GM19035 (cell line): ENCODE data around the gene MARCHF10.

Experiments
- ATAC-seq: cut with Tn5 transposase; IDR thresholded peaks from one replicate; pipeline ENCODE4 v1.9.1; 2021; ENCODE audit not compliant: unreplicated experiment

The MARCHF10 gene

DNA sequence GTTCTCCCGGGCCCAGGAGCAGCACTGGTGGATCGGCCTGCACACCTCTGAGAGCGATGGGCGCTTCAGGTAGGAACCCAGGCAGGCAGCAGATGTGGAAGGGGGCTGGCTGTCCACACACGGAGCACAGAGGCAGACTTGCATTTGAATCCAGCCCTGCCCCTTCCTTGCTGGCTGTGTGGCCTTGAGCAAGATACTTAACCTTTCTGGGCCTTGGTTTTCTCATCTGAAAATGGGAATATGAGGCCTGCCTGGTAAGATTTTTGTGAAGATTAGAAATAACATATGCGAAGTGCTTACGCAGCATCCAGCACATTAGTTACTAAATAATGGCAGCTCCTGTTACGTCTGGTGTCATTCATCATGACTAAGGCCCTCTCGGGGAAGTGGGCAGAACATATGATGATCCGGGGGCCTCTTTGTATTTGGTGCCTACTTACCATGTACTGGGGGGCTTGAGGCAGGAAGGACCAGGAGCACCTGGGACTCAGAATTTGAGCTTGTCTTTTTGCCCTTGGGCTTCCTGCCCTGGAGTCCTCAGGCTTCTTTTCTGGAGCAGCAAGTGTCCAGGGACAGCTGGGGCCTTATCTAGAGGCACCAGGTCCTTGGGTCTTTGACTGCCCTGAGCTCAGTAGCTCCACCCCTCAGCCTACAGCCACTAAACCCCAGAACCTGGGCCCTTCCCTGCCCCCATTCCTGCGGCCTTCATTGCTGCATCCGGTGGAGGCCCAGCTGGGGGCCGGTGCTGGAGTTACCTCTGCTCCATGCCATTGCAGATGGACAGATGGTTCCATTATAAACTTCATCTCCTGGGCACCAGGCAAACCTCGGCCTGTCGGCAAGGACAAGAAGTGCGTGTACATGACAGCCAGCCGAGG, 126.8 kb downstream of the MARCHF10 start:
- ATAC-seq: no peak

DNA sequence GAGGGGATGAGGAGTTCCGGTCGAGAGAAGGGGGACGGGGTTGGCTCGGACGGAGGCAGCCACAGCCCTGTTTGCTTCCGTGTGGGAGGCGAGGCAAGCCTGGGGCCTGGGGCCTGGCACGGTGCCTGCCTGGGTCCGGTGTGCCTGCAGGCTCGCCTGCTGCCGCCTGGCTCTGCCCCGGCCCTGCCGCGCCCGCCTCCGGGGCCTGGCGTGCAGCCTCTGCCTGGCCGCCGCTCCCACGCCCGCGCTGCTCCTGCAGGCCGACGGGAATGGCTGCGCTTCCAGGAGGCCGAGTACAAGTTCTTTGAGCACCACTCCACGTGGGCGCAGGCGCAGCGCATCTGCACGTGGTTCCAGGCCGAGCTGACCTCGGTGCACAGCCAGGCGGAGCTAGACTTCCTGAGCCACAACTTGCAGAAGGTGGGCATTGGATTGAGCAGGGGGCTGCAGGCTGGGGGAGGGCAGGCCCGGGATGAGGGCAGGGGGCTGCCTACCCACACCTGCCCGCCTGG, 127.5 kb downstream of the MARCHF10 start:
- no peak for ATAC-seq

DNA sequence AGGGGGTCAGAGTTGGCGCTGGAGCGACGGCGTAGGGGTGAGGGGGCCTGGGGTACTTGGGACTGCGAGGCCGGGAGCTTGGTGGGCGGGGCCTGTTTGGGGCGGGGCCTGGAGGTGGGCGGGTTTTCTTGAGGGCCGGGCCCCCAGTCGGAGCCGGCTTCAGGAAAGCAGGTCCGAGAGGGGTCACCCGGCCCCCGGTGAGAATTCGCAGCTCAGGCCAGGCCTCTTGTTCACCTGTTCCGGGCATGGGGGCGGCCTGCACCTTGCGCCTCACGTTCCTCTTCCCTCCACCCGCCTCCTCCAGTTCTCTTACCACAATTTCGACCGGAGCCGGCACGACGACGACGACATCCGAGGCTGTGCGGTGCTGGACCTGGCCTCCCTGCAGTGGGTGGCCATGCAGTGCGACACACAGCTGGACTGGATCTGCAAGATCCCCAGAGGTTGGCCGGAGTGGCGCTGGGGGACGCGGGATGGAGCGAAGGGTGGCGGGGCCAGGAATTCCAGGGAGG, 128.2 kb downstream of the MARCHF10 start:
- no peak for ATAC-seq

DNA sequence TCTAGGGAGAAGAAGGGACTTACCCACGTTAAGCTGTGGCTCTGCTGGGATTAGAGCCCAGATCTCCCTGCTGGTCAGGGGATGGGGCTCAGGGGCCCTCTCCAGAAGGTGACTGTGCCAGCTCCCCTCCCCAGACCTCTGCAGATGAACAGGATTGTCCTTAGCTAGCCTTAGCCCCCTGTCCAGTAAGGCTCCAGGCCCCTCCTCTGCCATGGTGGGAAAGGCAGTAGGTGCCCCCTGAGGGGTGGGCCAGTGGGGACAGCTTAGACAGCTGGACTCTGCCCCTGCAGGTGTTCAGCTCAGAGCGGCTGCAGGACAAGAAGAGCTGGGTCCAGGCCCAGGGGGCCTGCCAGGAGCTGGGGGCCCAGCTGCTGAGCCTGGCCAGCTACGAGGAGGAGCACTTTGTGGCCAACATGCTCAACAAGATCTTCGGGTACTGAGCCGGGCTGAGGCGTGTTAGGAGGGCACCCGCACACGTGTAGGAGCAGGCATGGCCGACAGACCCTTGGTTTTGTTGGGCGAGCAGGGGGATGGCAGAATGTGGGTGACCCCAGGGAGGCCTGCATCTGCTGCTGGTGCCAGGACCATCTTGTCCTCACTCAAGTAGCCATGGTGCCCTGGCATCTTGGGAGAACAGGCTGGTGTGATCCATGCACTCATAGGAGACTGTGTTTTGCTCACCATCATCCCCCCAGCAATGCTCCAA, 129.7 kb downstream of the MARCHF10 start:
- ATAC-seq: no peak

DNA sequence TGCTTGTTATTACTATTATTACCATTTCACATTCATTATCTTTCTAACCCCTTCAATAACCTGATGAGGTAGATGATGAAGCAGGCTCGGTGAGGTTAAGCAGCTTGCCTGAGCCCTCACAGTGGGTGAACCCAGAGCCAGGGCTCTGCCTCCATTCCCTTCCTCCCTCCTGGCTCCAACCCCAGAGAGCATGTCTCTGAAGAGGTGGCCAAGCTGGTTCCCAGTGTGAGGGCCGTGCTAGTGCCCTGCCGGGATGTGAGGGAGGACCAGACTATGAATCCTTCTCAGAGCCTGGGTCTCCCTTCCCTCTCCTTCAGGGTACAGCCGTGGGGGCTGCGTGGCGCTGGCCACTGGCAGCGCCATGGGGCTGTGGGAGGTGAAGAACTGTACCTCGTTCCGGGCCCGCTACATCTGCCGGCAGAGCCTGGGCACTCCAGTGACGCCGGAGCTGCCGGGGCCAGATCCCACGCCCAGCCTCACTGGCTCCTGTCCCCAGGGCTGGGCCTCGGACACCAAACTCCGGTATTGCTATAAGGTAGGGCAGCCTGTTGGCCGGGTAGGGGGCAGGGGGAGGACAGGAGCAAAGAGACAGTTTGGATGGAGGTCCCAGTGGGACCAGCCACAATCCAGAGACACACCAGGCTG, 131.0 kb downstream of the MARCHF10 start:
- ATAC-seq: no peak

DNA sequence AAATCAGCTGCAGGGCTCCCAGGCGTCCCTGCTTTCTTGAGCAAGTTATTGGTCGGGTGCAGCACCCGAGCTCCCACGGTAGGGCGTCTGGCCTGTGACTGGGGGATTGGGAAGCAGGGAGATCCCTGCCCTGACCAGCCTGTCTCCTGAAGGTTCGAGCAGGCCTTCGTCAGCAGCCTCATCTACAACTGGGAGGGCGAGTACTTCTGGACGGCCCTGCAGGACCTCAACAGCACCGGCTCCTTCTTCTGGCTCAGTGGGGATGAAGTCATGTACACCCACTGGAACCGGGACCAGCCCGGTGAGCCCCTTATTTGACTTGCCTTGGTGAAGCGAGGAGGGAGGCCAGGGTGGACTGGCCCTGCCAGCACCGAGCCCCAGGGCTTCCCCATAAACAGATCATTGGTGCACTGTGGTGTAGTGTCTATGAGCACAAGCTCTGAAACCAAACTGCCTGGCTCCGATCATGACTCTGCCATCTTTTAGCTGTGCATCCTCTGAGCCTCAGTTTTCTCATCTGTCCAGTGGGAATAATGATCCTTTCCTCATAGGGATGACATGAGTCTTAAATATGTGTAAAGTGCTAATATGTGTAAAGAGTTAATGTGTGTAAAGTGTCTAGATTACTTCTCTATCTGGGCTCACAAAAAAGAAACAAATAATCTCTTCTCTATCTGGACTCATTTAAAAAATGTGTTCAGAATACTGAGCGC, 131.7 kb downstream of the MARCHF10 start:
- ATAC-seq: no peak

DNA sequence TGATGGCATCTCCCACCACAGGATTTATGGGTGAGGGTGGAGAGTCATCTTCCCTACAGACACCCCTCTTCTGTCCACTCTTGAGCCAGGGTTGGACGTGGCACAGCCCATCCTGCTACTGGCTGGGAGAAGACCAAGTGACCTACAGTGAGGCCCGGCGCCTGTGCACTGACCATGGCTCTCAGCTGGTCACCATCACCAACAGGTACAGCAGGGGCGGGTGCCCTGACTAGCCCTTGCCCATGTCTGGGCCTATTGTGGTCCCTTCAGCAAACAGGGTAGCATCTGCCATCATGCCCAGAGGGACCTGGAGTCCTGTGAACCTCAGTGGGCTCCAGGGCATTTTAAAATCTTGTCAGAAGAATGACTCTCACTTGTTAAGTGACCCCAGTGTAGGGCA, 132.4 kb downstream of the MARCHF10 start:
- ATAC-seq: no peak

DNA sequence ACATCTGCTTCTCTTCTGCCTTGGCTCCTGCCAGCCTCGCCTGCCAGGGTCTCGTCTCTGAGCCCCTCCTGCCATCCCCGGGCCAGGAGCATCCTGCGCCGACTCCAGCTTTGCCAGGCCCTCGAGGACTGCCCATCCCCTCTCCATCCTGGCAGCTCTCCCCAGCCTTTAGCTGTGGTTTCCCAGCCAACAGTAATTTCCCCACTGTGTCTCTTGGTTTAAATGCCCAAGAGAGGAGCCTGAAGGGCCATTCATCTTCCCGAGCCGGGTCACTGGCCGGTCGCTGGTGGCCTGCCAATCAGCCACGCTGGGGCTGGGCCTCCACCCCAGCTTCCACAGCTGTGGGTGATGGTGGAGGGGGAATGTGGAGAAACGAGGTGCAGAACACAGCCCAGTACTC, 132.9 kb downstream of the MARCHF10 start:
- ATAC-seq: no peak

DNA sequence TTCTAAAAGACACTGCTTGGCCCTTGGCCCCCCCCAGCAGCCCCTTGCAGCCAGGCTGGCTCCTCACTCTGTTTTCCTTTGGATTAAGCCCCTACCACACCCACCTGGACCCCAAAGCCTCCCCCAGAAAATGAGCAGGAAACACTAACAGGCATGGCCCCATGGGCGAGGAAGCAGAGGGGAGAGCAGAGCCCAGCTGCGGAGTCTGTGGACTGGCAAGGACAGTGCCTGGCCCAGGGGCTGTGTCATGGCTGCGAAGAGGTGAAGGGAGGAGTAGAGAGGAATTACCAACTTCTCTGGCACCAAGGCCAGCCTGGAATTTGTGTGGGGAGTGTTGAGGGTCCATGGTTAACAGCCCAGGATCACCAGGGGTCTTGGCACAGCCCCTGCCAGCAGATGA, 133.3 kb downstream of the MARCHF10 start:
- ATAC-seq: no peak

DNA sequence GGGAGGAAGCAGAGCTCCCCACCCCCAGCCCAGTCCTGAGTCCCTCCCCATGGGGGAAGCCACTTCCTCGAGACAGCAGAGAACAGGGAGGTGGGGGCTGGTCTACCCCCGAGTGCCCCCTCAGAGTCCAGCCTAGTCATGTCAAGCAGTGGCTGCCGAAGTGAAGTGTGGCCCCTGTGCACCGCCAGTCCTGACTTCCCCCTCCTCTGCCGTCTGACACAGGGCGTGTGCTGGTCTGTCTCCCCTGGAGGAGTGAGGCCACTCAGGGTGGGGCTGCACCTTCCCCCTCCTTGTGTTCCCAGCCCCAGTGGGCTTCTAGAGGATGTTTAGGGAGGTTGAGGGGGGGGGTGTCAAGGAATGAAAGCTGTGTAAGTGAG, 133.8 kb downstream of the MARCHF10 start:
- ATAC-seq: no peak

DNA sequence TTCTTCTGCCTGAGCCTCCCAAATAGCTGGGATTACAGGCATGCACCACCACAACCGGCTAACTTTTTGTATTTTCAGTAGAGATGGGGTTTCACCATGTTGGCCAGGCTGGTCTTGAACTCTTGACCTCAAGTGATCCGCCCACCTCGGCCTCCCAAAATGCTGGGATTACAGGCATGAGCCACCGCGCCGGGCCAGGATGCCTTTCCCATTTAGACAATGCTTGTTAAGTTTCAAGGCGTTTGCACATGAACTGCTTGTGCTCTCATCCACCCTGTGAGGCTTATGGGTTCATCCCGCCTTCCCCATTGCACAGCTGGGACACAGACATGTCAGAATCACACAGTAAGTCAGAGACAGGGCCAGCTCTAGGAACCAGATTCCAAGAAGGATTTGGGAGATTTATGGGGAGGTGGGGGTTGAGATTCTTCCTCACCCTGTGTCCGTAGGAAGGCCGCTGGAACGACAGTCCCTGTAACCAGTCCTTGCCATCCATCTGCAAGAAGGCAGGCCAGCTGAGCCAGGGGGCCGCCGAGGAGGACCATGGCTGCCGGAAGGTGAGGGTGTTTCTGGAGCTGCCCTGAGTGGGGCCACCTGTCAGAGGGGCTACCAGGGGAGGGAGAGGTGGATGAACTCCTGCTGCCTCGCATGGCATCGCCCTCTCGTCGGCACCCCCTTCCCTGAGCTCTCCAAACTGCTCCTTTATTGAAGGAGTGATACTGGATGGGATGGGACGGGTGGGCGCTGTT, 134.3 kb downstream of the MARCHF10 start:
- no peak for ATAC-seq

DNA sequence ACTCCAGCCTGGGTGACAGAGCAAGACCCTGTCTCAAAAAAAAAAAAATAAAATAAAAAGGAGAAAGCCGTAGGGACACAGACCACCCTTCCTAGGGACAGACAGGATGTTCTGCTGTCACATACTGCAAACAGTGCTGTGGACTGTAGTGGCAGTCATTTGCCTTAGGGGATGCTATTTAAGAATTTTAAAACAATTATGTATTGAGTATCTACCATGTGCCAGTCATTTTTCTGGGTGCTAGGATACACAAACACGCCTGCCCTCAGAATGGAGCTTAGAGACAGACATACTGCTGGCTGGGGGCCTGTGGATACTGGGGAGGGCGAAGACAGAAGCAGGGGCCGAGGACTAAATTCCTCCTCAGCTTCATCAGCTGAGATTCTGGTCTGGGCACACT, 135.2 kb downstream of the MARCHF10 start:
- ATAC-seq: no peak

DNA sequence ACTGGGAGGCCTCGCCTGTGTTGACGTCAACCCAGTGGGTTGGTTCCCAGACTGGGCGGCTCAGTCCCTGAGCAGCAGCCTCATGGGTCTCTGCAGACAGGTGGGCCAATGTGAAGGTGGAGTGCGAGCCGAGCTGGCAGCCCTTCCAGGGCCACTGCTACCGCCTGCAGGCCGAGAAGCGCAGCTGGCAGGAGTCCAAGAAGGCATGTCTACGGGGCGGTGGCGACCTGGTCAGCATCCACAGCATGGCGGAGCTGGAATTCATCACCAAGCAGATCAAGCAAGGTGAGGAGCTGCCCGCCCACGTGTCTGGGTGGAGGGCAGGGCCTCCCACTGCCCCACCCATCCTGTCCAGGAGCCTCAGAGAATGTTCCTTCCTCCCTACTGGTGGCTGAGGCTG, 136.6 kb downstream of the MARCHF10 start:
- ATAC-seq: no peak

DNA sequence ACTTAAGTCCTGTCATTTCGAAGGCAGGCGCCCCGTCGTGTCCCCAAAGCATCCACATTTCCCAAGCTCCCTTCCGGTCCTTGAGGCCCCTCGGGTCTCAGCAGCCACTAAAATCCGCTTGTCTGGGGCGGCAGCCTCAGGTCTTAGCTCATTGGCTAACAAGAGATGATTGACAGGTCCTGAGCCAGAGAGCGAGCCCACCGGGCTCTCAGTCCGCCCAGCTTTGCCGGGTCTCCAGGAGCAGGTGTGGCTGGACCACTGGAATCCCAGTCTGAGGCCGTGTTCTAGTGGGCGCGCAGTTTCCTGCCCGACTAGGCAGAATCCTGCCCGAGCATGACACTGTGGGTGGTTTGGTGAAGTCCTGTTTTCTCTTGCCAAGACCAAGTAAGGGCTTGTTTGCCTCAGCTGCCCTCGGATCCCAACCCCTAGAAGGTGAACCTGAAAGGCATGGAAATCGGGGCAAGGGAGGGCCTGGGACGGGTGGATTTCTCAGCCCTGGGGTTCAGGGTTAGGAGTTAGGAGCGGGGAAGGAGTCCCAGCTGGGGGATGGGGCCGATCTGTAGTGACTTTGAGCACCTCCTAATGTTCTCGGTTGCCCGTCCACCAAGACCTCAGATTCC, 137.8 kb downstream of the MARCHF10 start:
- no peak for ATAC-seq

DNA sequence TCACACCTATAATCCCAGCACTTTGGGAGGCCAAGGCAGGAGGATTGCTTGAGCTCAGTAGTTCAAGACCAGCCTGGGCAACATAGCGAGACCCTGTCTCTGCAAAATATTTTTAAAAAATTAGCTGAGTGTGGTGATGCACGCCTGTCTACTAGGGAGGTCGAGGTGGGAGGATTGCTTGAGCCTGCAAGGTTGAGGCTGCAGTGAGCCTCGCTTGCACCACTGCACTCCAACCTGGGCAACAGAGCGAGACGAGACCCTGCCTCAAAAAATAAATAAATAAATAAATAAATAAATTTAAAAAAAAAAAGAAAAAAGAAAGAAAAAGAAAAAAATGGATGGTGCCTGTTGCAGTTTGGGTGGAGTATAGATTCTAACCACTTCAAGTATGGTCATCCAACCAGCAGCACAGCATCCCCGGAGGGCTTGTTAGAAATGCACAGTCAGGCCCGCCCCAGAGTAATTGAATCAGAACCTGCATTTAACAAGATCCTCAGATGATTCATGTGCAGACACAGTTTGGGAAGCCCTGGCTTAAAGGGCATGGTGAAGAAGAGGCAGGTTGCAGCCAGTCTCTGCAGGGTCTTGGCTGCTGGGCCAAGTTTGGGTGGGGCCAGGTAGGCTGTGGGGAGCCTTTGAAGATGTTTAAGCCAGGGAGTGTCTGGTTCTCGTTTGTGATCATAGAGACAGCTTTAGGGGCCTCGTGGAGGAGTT, 139.9 kb downstream of the MARCHF10 start:
- no peak for ATAC-seq

DNA sequence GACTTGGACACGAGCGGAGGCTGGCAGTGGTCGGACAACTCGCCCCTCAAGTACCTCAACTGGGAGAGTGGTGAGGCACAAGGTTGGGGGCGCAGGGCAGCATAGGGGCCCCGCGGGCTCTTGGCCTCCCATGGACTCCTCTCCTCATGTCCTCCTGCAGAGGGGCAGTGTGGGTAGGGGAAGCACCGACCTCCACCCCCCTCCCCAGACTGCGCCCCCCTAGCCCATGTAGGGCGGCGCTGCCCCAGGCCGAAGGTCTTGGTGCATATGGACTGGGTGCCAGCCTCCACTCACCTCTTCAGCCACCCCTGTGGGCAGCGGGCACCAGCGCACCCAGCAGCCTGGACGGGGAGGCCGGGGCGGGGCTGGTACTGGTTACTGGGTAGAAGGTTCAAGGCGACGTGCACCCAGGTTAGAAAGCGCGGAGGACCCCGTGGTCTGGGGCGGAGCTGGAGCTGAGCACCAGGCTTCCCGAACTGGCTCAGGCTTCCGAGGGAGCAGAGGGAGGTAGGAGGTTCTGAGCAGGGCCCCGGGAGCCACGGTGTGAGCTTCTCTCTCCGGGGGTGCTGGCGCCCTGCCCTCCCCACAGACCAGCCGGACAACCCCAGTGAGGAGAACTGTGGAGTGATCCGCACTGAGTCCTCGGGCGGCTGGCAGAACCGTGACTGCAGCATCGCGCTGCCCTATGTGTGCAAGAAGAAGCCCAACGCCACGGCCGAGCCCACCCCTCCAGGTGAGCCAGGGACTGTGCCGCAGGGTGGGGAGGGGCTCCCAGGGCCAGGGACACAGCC, 141.1 kb downstream of the MARCHF10 start:
- no peak for ATAC-seq

DNA sequence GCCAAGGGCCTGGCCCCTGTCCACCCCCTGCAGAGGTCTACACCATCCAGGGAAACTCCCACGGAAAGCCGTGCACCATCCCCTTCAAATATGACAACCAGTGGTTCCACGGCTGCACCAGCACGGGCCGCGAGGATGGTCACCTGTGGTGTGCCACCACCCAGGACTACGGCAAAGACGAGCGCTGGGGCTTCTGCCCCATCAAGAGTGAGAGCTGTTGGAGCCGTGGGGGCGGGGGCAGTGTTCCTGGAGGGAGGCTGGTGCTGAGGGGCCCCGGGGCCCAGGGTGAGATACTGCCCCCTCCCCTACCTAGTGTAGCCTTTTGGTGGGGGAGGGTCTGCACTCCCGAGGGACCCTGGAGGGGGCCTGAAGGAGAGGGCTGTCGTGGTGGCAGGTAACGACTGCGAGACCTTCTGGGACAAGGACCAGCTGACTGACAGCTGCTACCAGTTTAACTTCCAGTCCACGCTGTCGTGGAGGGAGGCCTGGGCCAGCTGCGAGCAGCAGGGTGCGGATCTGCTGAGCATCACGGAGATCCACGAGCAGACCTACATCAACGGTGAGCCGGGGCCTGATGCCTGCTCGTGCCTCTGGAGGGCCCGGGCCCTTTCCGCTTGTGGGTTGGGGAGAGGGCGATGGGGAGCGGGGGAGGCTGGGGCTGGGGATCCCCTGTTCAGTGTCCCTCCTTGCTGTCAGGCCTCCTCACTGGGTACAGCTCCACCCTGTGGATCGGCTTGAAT, 141.9 kb downstream of the MARCHF10 start:
- no peak for ATAC-seq

DNA sequence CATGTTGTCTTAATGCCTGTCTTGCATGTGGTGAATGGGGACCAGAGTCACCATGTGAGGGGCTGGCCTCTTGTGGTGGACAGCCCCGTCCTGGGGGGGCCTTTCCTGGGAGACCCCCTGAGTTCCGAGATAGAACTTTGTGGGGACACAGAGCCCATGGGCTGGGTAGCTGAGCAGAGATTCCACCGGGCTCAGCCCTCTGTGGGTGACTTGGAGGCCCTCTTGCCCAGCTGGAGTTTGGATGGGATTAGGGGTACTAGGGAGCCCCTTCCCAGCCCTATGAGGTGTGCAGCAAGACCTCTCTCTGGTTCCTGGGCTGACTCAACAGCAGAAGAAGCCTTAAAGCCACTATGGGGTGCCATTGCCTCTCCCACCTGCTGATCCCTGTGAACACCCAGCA, 142.5 kb downstream of the MARCHF10 start:
- ATAC-seq: no peak
